Panc1 (cell line): ENCODE data around the gene USPL1. TPM values are rescaled to one million over a fixed set of nuclear protein-coding genes. Genes with fewer than 3 reads are reported as not detected.

ENCODE experiments used
- ATAC-seq: fragments of 200-7000 bp; cut with Tn5 transposase; 2 replicates; pipeline ENCODE4 v1.9.1; 2020; ENCODE audit warnings: mild to moderate bottlenecking, moderate library complexity
- BruUV-seq: library from RNA; stranded (reverse); fragments of 400-500 nt; replicated peaks from 2 replicates; lab custom pipeline; 2021; lab: Mats Ljungman, UMichigan
- CTCF ChIA-PET: fragments of 300-600 bp; sonication (Branson Sonifier 250); formaldehyde crosslinking; loops from one replicate; lab custom pipeline; 2022; ENCODE audit warnings: antibody characterized with exemption; lab: Charles Lee
- POLR2A ChIA-PET: fragments of 300-600 bp; sonication (Branson Sonifier 250); formaldehyde crosslinking; loops from one replicate; lab custom pipeline; 2022; ENCODE audit warnings: antibody characterized with exemption; lab: Charles Lee
- DNase-seq: peaks from one replicate; pipeline ENCODE4 v3.0.0-alpha.2; 2010; ENCODE audit warnings: low read depth, low spot score
- H3K27ac ChIP-seq: 2 replicates; pipeline ENCODE4 v1.5.1; 2011; ENCODE audit warnings: mild to moderate bottlenecking, low read length, inconsistent platforms
- H3K27me3 ChIP-seq: fragments of 200-500 bp; sonication (Bioruptor generic); 2 replicates; pipeline ENCODE4 v1.6.0; 2014; ENCODE audit warnings: low read length, inconsistent platforms; ENCODE audit not compliant: control insufficient read depth, insufficient read depth
- H3K36me3 ChIP-seq: fragments of 200-500 bp; sonication (Bioruptor generic); 2 replicates; pipeline ENCODE4 v1.5.1; 2014; ENCODE audit warnings: inconsistent platforms, mild to moderate bottlenecking, low read length, moderate library complexity; ENCODE audit not compliant: control insufficient read depth, insufficient read depth
- H3K4me1 ChIP-seq: 2 replicates; pipeline ENCODE4 v1.5.1; 2011; ENCODE audit warnings: inconsistent platforms, mild to moderate bottlenecking, low read length, moderate library complexity; ENCODE audit not compliant: control insufficient read depth, insufficient read depth
- H3K4me3 ChIP-seq, 2 experiments: 2 replicates each; pipeline ENCODE4 v1.5.1; 2011 to 2012; ENCODE audit warnings: low read depth in 2 of 2, low read length in 2 of 2, mild to moderate bottlenecking in 2 of 2, inconsistent platforms in 1 of 2, moderate library complexity in 1 of 2
- H3K9me3 ChIP-seq: fragments of 200-500 bp; sonication (Bioruptor generic); 2 replicates; pipeline ENCODE4 v1.5.1; 2014; ENCODE audit warnings: low read depth, mild to moderate bottlenecking, inconsistent platforms, low read length, moderate library complexity; ENCODE audit not compliant: control insufficient read depth, insufficient read depth
- CTCF ChIP-seq: fragments of 450-650 bp; IDR thresholded peaks from 2 replicates; pipeline ENCODE4 v1.5.1; 2017; ENCODE audit warnings: mild to moderate bottlenecking
- POLR2AphosphoS5 ChIP-seq: IDR thresholded peaks from 2 replicates; pipeline ENCODE4 v1.6.1; 2012; ENCODE audit warnings: mild to moderate bottlenecking, low read depth, low read length, moderate library complexity
- REST ChIP-seq, 2 experiments: IDR thresholded peaks; 2 replicates each; pipeline ENCODE4 v1.6.1; 2011 to 2012; ENCODE audit warnings: low read depth in 2 of 2, control low read depth in 1 of 2, low read length in 1 of 2, mild to moderate bottlenecking in 1 of 2, moderate library complexity in 1 of 2; ENCODE audit not compliant: insufficient read depth in 1 of 2
- SIN3A ChIP-seq: IDR thresholded peaks from 2 replicates; pipeline ENCODE4 v1.6.1; 2012; ENCODE audit warnings: low read depth, mild to moderate bottlenecking, low read length, moderate library complexity, borderline replicate concordance; ENCODE audit not compliant: insufficient read depth
- TCF7L2 ChIP-seq: IDR thresholded peaks from 2 replicates; pipeline ENCODE4 v1.6.1; 2011; ENCODE audit warnings: mild to moderate bottlenecking, low read depth, low read length, inconsistent platforms
- in situ Hi-C: cut with HindIII; loops from 2 replicates; pipeline ENCODE4 v1.10.0; 2016; ENCODE audit warnings: low sequenced_read_pairs, low pct_unique_long_range_greater_than_20kb
- intact Hi-C: fragments of 100-400 bp; cut with micrococcal nuclease; formaldehyde crosslinking; loops from one replicate; pipeline ENCODE4 v1.10.0; 2022; ENCODE audit not compliant: unreplicated experiment
- total RNA-seq: library from RNA; stranded (reverse); gene quantifications from one replicate; pipeline ENCODE4 v1.2.1, GENCODE V29; 2021; ENCODE audit not compliant: unreplicated experiment

USPL1 gene
- total RNA-seq, 1 experiment from 2014 or later = 19.5 TPM

- H3K27me3 ChIP-seq = no peaks in the 10 kb centered on the region
- intact Hi-C loops (no loop called here), in situ Hi-C loops (no loop called here)
- no peaks in the 10 kb centered on the region for H3K36me3 ChIP-seq
- peak overlapping the region; percentile 42 for H3K27ac ChIP-seq
- no TSS peak for BruUV-seq
- TF ChIP-seq POLR2AphosphoS5 (no peak), SIN3A (no peak), CTCF (no peak)
- CTCF ChIA-PET = no interaction called here
- no peaks in the 10 kb centered on the region for H3K9me3 ChIP-seq
- DNase-seq (no peak), ATAC-seq (no peak)
- no peak overlapping the region for H3K4me3 ChIP-seq
- POLR2A ChIA-PET = interaction anchor here (0.5 kb wide), 1 partner anchor 41 kb away, joined by 4 read pairs; no protein-coding TSS in a partner anchor
- peaks cover 18% of the 10 kb centered on the region for H3K4me1 ChIP-seq
Observed at GRCh38 chr13:30685320-30685859, 67.7 kb downstream of the USPL1 start.

- Histone ChIP-seq H3K36me3 (no peaks in the 10 kb centered on the region), H3K9me3 (no peaks in the 10 kb centered on the region), H3K4me3 (no peak overlapping the region), H3K27me3 (no peaks in the 10 kb centered on the region), H3K27ac (peak overlapping the region; percentile 42), H3K4me1 (peaks cover 20% of the 10 kb centered on the region)
- TF ChIP-seq POLR2AphosphoS5 = no peak
- no peak for ATAC-seq
- intact Hi-C loops = no loop called here
- ChIA-PET POLR2A (no interaction called here), CTCF (no interaction called here)
- BruUV-seq = no TSS peak
- in situ Hi-C loops = no loop called here
- no peak for DNase-seq
Observed at GRCh38 chr13:30685987-30686386, 68.3 kb downstream of the USPL1 start.

GRCh38 chr13:30687601-30688000, 69.9 kb downstream of the USPL1 start:
- CTCF ChIA-PET = interaction anchor here (0.7 kb wide), 1 partner anchor 120 kb away, joined by 4 read pairs; no protein-coding TSS in a partner anchor
- ATAC-seq (no peak), DNase-seq (no peak)
- TF ChIP-seq CTCF (no peak), REST (IDR thresholded peaks at IDR 0.05; ENCODE audit: insufficient read depth in 1 of 2, low read depth in 2 of 2, low read length in 1 of 2) (no peak), TCF7L2 (no peak), SIN3A (no peak), POLR2AphosphoS5 (no peak)
- no peaks in the 10 kb centered on the region for H3K9me3 ChIP-seq
- in situ Hi-C loops (no loop called here), intact Hi-C loops (no loop called here)
- H3K4me1 ChIP-seq = peaks cover 5% of the 10 kb centered on the region
- H3K27me3 ChIP-seq = no peaks in the 10 kb centered on the region
- no TSS peak for BruUV-seq
- POLR2A ChIA-PET = no interaction called here
- H3K4me3 ChIP-seq = no peak overlapping the region
- peak overlapping the region; percentile 39; the same call in 1 of the 2 replicates for H3K27ac ChIP-seq
- H3K36me3 ChIP-seq = no peaks in the 10 kb centered on the region
